SIG-M5 treated with dmso at 0.1 percent for 504 hours (cell line): Measurements from ENCODE around the gene EZH1.
A peak's percentile ranks its signal among the peaks of the same experiment; 100 is the strongest.
"Not testable (repeated sequence)": the region's sequence is repeated elsewhere in the genome, so short reads cannot be mapped to it uniquely, and the experiment has no call there.

Experiments used
- DNase-seq: peaks from one replicate; lab custom pipeline; 2025; ENCODE audit not compliant: unreplicated experiment; lab: John Stamatoyannopoulos, UW

EZH1 gene

DNA sequence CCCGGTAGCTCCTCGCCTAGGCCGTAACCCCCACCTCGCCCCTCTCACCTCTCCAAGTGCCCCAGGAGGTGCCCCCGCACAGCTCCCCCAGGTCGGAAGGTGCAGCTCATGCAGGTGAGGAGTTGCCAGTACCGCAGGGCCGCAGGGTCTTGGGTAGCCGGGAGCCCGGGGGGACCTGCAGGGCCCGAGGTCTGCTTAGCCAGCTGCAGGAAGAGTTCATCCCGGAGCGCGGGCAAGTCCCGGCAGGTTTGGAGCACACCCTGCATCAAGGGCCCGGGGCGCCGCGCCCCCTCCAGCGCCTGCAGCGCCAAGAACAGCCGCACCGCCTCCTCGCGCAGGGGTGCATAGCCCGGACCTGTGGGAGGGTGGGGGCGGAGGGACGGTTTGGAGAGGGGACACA lies 72.8 kb downstream of the EZH1 start:
- no peak for DNase-seq

DNA sequence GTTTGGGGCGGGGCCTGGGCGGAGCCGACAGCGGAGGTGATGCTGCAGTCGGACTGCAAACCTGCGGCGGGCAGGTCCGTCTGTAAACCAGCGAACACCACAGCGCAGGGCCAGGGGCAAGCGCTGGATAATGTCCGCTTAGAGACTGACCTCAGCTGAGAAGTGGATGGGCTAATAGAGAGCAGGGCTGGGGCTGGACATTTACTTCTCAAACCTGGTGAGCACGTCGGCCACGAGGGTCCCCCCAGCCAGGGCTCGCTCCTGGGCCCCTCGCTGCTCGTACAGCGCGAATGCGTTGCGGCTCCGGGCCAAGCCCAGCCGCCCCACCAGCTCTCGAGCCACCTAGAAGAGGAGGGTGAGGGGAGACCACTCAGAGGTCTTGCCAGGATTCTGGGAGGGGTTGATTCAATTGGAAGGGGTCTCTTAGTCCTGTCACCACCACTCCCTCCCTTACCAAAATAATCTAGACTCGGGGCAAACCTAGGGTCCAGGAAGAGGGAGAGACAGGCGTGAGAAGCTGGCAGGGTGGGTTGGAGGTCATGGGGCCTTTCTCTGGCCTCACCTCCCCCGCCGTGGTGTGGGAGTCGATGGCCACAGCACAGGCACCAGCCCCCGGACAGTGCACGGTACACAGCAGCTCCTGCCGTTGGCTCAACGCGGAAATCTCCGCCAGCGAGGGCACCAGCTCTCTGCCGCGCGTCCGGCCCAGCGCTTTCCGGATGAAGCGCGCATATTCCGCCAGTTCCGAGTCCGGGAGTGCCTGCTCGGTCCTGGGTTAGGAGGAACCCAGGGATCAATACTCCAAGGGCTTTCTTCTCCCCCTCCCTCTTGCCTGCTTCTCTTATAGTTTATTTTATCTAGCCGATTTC lies 73.8 kb downstream of the EZH1 start:
- no peak for DNase-seq

DNA sequence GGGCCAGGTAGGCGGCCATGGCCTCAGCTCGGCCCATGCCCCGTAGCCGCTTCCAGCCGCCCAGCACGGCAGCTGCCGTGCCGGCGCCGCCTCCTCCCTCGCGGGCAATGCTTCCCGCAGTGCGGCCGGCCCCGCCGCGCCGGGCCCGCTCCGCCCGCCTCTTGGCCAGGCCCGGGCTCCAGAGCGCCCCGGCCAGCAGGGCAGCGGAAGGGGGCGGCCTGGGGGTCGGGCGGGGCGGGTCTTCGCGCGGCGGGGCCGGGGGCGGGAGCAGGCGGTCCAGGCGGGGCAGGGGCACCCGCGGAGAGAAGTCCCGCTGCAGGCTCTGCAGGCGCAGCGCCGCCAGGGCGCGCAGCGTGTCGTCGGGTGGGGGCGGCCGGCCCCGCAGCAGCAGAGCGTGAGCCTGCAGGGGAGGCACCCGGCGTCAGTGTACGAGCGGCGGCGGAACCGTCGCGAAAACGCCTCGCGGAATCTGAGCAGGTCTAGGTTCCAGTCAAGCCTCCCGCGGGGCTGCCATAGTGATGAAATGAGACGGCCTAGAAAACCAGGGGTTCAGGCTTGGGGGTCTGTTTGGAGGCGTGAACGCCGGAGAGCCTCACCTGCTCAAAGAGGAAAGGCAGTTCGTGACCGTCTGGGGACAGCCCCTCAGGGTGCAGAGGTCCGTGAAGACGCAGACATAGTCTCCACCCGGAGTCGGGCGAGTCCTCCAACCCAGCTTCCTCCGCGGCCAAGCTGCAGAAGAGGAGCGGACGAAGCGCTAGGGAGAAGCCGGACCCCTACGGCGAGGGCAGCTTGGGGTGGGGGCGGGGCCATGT lies 74.7 kb downstream of the EZH1 start:
- DNase-seq: peak; percentile 25

DNA sequence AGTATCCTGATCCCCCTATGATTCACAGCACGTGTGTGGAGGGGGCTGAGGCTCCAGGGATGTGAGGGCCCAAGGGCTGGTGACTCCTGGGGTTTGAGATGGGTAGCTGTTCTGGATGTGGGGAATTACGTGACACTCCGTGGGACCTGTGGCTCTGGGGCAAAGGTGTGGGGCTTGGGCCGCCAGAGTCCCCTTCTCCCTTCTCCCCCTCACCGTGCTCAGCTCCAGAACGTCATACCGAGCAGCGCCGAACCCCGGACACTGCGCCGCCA lies 75.2 kb downstream of the EZH1 start:
- DNase-seq: no peak

DNA sequence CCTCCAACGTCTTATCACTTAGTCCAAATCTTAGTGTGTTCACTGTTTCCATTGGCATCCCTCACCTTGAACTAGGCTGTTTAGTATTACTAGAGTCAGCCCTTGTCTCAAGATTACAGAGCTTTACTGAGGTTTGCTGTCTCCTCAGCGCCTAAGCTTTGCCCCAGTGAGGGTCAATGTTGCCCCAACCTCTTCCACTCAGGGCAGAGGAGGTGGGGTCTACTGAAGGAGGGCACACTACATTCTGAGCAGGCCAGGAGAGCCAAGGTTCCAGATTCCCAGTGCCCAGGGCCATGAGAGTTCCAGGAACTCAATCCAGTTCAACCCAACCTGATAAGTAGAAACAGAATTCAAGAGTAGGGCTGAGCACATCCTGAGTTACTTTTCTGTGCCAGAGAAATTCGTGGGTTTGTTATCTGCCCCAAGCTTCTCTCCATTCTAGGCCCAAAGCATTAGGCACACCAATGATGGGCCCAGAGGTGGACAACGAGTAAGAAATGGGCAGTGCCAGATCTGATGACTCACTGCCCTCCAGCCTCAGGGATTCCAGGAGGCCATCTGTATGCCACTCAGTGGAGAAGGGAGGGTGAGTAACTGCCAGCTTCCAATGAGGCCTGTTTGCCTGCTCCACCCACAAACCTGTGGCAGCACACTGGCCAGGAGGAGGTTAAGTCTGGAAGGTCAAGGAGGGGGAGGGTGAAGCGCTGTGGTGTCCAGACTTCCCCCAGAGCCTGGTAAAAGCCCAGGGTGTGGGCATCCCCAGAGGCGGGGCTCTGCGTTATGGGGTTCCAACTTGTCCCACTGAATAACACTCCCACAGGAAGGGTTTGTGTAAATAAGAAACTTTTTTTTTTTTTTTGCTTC lies 77.5 kb downstream of the EZH1 start:
- no peak for DNase-seq

DNA sequence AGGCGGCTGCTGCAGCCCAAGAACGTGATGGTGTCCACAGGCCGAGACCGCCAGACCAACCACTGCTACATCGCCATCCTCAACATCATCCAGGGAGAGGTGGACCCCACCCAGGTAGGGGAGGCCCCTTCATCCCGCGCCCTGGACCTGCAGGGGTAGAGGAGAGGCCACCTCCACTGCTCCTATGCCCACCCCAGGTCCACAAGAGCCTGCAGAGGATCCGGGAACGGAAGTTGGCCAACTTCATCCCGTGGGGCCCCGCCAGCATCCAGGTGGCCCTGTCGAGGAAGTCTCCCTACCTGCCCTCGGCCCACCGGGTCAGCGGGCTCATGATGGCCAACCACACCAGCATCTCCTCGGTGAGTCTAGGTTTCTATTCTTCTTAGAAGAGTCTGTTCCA lies 78.7 kb downstream of the EZH1 start:
- DNase-seq: not testable (repeated sequence)

DNA sequence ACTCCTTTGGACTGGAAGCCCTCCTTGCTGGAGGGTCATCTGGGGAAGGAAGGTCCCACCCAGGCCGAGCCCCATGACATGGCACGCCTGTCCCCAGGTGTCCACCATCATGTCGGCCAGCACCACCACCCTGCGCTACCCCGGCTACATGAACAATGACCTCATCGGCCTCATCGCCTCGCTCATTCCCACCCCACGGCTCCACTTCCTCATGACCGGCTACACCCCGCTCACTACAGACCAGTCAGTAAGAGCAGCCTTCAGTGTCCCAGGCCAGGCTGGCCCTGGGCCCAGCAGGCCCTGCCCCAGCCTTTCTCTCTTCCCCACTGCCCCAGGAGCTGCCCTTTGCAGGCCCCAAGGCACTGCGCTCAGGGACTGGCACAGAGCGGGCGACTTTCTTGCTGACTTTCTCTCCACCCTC lies 79.2 kb downstream of the EZH1 start:
- DNase-seq: no peak

DNA sequence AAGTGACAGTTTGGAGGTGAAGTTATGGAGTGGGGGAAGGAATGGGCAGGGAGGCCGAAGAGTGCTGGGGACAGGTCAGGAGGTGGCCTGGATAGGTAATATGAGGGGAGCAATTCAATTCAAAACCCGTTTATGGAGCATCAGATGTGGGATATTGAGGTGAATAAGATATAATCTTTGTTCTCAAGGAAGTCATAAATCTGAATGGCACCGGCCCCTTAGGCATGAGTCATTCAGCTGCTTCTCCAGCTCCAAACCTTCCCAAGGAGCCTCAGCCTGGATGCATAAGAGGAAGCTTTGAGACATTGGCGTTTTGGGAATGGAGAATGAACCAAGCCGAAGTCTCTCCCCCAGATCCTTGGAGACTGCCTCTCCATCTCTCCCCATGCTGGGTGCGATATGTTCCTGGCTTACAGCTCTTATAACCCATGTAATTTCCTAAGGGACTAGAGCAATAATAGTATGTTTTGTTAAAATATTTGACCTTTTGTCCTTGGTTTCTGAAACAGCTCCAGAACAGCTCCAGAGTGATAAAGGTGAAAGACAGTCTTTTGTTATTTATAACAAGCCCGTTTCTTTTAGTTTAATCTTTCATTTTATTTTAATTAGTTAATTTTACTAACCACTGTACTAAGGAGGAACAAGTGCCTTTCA lies 84.0 kb downstream of the EZH1 start:
- DNase-seq: no peak

DNA sequence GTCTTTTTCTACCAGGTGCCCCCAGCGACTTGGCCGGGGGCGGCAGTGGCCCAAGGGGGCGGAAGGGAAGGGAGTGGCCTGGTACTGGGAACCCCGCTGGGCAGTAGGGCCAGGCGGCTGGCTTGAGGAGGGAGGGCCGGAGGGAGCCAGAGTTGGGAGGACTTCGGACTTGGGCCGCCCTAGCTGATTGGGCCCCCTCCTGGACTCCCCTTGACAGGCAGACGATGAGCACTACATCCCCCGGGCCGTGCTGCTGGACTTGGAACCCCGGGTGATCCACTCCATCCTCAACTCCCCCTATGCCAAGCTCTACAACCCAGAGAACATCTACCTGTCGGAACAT lies 84.9 kb downstream of the EZH1 start:
- DNase-seq: not testable (repeated sequence)

DNA sequence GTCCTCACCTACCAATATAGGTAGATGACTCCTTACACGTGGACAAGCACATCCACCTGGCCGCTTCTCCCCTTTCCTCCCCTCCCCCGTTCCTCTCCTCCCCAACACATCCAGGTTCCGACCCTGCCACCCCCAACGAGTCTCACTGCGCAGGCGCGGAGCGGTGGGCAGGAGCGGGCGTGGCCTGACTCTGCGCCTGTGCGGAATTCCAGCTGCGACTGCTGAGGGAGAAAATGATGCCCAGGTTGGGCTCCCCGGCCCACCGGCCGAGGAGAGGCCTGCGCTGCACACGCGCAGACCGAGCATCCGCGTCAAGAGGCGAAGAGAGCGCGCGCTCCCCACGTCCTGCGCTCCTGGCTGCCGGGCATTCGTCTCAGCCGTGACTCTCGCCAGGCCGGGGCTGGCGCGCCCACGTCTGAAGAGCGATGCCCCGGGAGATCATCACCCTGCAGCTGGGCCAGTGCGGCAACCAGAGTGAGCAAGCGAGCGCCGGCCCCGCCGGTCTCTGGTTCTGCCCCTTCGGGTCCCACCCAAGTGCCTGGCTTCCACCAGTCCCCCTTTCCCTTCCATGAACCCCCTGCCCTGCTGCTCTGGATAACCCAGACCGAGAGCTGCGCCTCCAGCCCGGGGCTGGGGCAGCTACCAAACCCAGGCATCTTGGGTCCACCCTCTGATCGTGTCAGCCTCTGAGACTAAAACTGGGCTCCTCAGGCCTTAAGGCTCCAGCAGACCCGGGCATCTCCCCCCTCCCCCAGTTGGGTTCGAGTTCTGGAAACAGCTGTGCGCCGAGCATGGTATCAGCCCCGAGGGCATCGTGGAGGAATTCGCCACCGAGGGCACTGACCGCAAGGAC lies 85.5 kb downstream of the EZH1 start, which contains the start of gene TUBG2:
TUBG2 (plus strand) TSS at position 206 of the 853 bp plus-strand sequence; CDS start at position 426, 220 bp downstream.
- peak; percentile 66 for DNase-seq

DNA sequence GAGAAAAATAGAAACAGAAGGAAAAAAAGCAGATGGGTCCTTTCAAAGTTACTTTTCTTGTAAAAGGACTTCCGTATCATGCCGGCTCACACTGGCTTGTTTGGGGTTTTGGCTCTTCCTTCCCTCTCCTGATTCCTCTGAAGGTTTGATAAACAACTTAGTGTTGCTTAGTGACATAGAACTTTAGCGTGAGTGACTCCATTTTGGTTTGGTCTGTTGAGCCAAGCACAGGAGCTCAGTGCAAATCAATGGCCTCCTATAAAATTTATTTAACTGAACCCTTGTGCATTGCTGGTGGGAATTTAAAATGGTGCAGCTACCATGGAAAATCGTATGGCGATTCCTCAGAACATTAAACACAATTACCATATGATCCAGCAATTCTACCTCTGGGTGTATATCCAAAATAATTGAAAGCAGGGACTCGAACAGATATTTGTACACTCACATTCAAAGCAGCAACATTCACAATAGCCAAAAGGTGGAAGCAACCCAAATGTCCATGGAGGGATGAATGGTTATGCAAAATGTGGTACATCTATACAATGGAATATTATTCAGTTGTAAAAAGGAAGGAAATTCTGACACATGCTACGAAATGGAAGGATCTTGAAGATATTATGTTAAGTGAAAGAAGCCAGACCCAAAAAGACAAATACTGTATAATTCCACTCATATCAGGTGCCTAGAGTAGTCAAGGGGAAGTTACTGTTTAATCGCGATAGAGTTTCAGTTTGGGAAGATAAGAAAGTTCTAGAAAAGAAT lies 86.8 kb downstream of the EZH1 start:
- no peak for DNase-seq

DNA sequence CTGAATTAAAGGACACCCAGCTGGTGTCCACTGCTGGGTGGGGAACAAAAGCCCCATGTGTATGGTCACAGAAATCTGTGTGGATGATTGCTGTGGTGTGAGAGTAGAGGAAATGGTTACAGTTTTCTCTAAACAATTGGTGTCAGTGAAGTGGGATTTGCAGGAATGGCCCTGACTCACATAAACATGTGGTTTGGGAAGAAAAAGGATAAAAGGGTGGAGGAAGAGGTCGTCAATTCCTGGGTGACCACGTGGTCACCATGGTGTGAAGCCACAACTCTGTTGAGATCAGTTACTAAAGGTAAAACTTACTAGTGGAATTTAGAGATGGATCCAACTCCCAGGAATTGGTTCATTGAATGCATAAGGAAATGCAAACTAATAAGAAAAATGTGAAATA lies 89.3 kb downstream of the EZH1 start:
- DNase-seq: no peak

DNA sequence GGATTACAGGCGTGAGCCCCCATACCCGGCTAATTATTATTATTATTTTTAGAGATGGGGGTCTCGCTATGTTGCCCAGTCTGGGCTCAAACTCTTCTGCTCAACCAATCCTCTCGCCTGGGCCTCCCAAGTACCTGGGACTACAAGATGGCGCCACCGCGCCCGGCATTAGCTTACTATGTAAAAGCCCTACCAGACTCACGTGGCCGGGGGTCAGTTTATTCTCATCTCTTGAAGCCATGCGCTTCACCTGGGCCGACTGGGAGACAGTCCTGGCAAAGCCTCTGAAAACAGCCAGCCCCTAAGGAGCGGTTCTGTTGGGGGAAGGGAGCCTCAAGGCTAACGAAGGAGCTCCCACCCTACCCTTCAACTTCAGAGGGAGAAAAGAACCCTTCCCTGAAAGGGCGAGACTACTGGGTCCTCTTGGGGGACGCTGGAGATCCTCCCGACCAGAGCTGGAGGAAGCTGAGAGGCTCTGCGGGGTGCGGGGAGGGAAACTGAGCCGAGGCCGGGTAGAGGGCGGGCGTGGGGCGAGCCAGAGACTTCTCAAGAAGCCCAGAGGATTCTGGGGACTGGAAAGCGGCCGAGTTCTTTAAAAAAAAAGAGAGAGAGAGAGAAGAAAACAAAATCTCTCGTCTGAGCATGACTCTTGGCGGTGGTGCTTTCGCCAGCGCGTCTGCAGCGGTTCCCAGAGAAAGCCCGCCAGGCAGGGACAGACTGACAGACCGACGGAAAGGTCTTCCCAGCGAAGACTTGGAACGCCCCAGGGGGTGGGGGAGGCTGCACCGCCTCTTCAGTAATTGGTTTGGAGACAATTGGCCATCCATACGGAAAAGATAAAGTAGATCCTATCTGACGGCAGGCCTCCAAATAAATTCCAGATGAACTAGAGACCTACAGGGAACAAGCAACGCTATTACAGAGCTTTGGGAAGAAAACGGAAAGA lies 91.4 kb downstream of the EZH1 start:
- DNase-seq: no peak

DNA sequence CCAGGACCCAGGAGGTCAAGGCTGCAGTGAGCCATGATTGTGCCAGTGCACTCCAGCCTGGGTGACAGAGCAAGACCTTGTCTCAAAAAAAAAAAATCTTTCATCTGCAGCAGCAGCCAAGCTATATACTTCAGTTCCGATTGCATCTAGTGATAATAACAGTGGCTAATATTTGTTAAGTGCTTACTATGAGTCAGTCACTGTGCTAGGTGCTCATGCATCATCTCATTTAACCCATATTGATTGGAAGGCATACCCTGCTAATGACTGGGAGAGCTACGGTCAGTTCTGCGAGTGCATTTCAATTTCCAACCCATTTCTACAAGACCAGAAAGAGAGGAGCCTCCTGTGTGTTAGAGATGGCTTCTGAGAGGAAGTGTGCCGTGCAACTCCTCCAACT lies 93.4 kb downstream of the EZH1 start:
- no peak for DNase-seq
